GM21528 (cell line): ENCODE results near the gene RCN1.

ENCODE experiments used
- ATAC-seq: cut with Tn5 transposase; IDR thresholded peaks from one replicate; pipeline ENCODE4 v1.9.1; 2021; ENCODE audit warnings: mild to moderate bottlenecking, moderate library complexity; ENCODE audit not compliant: unreplicated experiment, low FRiP score

The RCN1 gene

GRCh38 chr11:32149748-32150147, 58.9 kb downstream of the RCN1 start:
- no peak for ATAC-seq

- ATAC-seq = no peak
Observed at GRCh38 chr11:32151027-32151426, 60.2 kb downstream of the RCN1 start.

- ATAC-seq = no peak
Observed at GRCh38 chr11:32152216-32152615, 61.3 kb downstream of the RCN1 start.

- no peak for ATAC-seq
Observed at GRCh38 chr11:32152821-32153220, 61.9 kb downstream of the RCN1 start.

GRCh38 chr11:32153747-32154146, 62.9 kb downstream of the RCN1 start:
- ATAC-seq = no peak

- no peak for ATAC-seq
Observed at GRCh38 chr11:32154275-32154674, 63.4 kb downstream of the RCN1 start.
